ENCODE measurements around the gene SEL1L2.

SEL1L2 gene

DNA sequence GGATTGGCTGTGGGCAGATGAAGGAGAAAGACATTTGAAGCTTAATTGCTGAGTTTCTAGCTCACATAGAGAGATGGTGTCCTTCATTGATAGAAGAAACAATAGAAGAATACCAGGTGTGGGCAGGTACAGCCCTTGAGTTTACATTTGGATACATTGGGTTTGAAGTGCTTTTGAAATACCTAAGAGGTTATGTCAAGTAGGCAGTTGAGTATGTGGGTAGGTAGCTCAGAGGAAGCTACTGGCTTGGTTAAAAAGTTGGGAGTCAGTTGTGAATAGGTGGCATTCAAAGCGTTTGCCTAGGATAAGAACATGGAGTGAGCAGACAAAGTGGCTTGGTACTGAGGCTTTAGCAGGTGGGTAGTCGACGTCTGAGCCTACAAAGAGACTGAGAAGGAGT is 180.6 kb downstream of the SEL1L2 start:
- no peak for DNase-seq

DNA sequence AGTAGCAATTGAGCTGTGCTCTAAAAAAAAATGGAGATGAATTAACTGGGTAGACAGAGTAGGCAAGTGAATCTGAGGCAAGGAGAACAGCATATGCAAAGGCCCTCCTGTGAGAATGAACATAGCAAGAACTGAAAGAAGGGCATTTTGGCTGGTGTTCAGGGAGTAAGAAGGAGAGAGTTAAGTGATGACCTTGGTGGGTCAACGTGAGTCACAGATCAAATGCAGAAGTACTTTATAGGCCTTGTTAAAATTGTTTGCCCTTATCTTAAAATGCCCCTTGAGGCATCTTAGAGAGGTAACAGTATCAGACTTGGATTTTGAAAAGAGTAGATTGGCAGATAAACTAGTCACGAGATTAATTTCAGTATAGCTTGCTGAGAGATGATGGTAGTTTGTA is 181.0 kb downstream of the SEL1L2 start:
- no peak for DNase-seq

DNA sequence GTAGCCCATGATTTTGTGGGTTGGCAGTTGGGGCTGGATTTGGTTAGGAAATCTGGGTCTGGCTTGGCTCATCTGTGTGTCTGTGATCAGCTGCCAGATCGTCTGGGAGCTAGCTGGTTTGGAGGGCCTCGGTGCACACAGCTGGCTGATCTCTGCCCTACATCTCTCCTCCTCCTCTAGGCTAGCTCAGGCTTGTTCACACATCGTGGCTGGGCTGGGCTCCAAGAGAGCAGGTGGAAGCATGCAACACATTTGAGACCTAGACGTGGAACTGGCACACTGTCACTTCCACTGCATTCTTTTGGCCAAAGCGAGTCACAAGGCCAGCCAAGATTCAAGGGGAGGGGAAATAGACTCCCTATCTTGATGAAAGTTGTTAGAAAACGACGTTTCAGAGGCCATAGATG is 189.7 kb downstream of the SEL1L2 start:
- DNase-seq, result peak; percentile 31

DNA sequence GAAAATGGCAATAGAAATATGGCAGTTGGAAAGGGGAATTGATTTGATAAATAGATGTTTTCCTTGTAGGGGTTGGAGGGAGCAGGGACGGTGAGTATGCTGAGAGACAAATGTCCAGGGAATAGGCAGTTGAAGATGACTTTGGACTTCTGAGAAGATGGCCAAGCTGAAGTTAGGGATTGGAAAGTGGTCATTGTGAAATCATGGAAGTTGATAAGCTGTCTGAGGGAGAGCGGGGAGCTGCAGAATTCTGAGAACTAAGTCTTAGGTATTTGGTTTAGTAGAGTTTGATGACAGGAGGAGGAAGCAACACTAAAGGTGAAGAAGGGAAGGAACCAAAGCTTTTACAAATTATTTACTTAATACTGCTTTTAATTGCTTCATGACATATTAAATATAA is 190.4 kb downstream of the SEL1L2 start:
- DNase-seq, result no peak
